ENCODE data around the gene FBLN1.
"Not testable (repeated sequence)": the region's sequence is repeated elsewhere in the genome, so short reads cannot be mapped to it uniquely, and the experiment has no call there.

DNA sequence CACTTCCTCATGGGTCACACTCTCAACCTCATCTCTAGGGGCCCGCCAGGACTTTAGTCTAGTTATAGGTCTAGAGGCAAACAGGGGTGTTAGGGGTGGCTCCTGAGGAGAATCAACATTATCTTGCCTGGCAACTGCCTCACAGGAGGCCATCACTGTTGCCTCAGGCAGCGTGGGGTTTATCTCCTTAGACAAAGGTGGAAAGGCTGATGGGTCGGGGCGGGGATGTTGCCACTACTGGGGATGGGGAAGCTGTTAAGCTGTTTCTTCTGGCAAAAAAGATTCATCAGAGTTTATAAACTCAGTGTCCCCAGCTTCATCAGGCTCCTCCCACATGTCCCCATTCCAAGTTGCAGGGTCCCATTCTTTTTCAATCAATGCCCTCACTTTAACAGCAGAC, 58.1 kb downstream of the FBLN1 start:
- TF ChIP-seq CTCF (IDR thresholded peaks at IDR 0.05; ENCODE audit: extremely low read depth in 1 of 2, insufficient read depth in 1 of 2, low read depth in 1 of 2, low read length in 2 of 2); POLR2AphosphoS5 (IDR thresholded peaks at IDR 0.05; ENCODE audit: insufficient read depth, low read depth, low read length): not testable (repeated sequence)
- TF ChIP-seq, protein P1, sequence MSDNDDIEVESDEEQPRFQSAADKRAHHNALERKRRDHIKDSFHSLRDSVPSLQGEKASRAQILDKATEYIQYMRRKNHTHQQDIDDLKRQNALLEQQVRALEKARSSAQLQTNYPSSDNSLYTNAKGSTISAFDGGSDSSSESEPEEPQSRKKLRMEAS (IDR thresholded peaks at IDR 0.05; ENCODE audit: insufficient read depth, insufficient read length), result not testable (repeated sequence)

Measured in endothelial cell of umbilical vein (primary cell).